Smooth muscle cell of the brain vasculature (primary cell): ENCODE data around the gene AARS1.
"Not testable (repeated sequence)": the region's sequence is repeated elsewhere in the genome, so short reads cannot be mapped to it uniquely, and the experiment has no call there.

Source experiments
- DNase-seq: peaks from one replicate; pipeline ENCODE4 v3.0.0-alpha.2; 2012; ENCODE audit warnings: low read depth, low spot score

Gene AARS1

GRCh38 chr16:70224645-70225044 lies 64.7 kb downstream of the AARS1 start:
- DNase-seq = not testable (repeated sequence)

- not testable (repeated sequence) for DNase-seq
Observed at GRCh38 chr16:70223971-70224513, 65.3 kb downstream of the AARS1 start.

DNA sequence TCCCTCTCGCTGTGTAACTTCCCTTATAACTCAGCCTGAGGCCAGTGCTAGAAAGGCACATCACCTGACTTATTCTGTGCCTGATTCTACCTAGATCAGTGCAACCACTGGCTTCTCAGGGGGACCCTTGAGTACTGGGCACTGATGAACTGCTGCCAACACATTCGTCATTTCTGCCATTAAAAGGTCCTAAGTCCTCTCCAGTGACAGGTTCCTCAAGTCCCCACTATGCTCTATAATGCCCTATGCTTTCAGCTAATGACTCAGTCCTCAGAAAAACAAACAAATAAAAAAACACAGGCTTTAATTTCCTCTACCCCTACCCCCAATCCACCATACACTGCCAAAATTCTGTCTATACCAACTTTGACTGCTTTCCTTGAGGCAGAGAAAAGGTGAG lies 66.1 kb downstream of the AARS1 start:
- DNase-seq = not testable (repeated sequence)

DNA sequence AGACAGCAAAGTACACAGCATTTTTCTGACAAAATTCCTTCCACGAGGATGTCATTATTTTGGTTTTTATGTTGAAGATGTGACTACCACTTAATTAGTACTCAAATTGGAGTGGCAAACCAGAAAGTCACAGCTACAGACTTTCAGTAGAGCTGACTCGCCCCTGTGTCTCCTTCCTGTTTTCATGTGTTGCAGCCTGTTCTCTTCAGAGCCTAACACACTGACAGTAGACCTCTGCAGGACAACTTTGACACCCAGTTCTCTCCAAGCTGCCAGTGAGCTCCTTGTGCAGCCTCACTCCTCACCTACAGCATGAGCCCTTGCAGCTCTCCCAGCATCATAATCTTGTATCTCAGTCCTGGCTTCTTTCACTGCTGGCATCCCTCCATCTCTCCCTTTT lies 66.7 kb downstream of the AARS1 start:
- not testable (repeated sequence) for DNase-seq

DNA sequence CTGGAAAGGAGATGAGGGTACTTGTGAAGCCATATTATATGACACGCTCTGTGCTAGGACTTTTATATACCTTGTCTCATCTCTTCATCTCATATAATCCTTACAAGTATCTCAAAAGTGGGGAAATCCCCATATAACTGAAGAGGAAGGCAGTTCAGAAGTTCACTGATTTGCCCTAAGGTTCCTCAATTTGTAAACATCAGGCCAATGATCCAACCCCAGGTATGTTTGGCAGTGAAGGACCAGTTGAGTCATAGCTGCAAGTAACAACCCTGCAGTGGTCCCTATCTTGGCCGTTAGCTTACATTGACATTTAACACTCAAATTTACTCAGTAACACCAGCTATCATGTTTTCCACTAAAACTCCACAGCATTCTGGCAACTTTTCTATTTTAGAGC lies 70.7 kb downstream of the AARS1 start:
- DNase-seq = not testable (repeated sequence)

DNA sequence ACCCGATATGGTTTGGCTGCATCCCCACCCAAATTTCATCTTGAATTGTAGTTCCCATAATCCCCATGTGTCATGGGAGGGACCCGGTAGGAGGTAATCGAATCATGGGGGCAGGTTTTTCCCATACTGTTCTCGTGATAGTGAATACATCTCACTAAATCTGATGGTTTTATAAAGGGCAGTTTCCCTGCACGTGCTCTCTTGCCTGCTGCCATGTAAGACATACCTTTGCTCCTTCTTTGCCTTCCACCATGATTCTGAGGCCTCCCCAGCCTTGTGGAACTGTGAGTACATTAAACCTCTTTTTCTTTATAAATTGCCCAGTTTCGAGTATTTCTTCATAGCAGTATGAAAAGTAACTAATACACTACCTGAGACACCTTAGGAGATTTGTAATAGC lies 82.9 kb downstream of the AARS1 start:
- DNase-seq = not testable (repeated sequence)

GRCh38 chr16:70204668-70205405 lies 84.5 kb downstream of the AARS1 start:
- not testable (repeated sequence) for DNase-seq

- DNase-seq = not testable (repeated sequence)
Observed at GRCh38 chr16:70204010-70204409, 85.3 kb downstream of the AARS1 start.

DNA sequence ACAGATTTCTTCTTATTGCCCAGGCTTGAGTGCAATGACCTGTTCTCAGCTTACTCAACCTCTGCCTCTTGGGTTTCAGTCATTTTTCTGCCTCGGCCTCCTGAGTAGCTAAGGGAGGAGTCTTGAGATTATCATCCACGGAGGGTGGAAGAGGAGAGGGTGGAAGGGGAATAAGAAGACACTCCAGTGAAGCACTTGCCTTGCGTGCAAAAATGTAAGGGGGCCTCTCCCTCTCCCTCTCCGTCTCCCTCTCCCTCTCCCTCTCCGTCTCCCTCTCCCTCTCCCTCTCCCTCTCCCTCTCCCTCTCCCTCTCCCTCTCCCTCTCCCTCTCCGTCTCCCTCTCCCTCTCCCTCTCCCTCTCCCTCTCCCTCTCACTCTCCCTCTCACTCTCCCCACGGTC lies 85.8 kb downstream of the AARS1 start:
- not testable (repeated sequence) for DNase-seq
